Stimulated activated CD8-positive, alpha-beta memory T cell treated with anti-CD3 and anti-CD28 coated beads, Interleukin-12 subunit alpha, Interleukin-12 subunit beta, amount 100 ng/mL, for 4 hours (primary cell): ENCODE data around the gene DISP3.

Experiments used
- DNase-seq: peaks from one replicate; pipeline ENCODE4 v3.0.0-alpha.2; 2020; ENCODE audit warnings: low read depth

The DISP3 gene

DNA sequence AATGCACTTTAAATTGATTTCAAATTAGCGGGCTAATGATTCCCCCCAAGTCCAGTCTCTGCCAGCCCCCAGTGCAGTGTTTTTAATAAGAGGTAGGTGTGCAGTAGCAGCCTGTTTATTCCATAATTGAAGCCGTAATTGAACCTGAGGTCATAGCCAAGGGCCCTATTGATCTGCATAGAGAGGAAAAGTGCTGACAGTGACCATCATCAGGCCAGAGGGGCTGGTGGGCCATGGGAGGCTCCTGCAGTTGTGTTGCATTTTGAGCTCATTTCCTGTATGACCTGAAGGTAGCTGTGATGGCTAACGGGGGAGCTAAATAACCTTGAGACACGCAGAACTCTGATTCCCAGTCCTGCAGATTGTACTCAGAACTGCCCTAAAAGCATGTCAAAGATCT, 67.5 kb downstream of the DISP3 start:
- DNase-seq, result no peak

DNA sequence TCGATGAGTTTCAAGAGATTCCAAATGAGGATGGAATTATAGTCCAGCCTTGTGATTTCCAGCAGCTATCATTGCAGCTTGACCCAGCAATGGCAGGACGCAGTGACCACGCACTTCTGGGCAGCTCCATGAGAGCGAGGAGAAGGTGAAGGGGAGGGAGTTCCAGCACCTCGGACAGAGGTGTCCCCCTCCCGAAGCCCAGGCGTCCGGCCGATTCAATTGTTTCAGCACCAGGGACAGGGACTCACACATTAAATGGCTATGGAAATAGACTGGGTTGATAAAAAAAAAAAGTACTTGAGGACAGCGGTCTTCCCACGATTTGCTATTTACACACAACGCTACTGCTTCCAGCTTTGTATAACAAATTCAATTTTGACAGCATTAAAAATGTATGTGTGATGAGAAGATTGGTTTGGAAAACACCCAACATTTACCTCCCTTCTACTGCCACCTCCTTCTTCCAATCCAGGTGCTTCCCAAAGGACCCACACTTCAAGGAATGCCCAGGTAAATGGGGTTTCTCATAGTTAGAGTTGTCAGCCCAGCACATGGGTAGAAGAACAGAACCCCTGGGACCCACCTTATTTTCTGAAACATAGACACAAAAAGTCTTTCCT, 71.8 kb downstream of the DISP3 start:
- DNase-seq, result no peak

DNA sequence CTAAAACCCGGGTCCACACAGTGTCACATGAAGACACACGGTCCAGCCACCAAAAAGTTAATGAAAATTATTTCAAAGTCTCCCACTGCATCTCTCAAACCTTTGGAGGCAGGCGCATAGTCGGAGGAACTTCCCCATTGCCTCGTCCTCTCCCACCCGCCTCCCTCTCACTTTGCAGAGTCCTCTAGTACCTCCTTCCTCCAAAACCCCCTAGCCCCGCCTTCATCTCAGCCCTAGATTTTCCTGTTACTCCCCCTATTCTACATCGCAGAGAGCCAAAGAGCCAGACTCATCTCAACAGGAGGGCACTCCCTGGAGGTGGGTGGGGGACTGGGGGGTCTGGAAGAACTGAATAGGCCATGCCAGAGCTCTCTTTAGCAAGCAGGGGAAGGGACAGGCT, 79.3 kb downstream of the DISP3 start:
- no peak for DNase-seq

DNA sequence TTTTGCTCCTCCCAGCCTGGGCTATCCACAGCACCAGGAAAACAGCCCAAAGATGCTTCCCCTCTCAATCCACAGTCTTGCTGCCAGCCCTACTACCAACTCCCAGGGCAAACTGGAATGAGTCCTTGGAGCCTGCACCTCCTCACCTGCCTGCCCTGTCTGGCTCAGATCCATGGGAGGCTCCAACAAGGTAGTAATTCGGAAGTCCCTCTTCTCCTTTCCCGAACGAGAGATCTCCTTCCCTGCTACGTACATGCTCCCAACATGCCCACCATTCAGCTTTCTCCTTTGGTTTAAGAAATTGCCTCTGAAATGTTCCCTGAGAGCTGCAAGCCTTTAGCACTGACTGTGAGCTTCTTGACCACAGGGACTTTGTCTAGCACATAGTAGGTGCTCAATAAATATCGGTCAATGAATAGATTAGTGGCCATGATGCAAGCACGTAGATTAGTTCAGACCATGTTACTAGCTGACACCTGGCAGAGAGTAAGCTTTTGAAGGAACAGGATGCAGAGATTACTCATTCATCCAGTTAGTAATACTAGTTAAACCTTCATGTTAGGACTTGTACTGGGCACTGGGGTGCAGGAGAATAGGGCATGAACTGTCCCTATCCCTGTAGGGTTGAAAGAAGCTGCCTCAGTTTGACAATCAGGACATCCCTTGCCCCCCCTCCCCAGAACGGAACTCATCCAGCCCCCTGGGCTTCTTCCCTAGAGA, 80.1 kb downstream of the DISP3 start:
- no peak for DNase-seq

DNA sequence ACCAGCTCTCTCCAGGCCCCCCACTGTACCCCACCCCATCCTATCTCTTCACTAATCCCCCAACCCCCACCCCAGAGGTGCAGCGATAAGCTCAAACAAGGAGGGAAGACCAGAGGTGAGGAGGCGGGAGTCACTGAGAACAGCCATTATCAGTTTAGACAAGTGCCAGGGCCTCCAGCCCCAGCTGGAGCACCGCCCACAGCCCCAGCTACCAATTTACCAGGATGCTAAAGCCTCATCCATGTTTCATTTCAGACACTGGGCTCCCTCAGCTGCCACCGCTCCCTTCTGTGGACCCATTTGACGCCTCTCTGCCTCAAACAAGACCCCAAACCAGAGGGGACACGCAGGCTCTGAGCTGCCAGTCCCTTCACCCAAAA, 80.6 kb downstream of the DISP3 start:
- DNase-seq, result no peak

DNA sequence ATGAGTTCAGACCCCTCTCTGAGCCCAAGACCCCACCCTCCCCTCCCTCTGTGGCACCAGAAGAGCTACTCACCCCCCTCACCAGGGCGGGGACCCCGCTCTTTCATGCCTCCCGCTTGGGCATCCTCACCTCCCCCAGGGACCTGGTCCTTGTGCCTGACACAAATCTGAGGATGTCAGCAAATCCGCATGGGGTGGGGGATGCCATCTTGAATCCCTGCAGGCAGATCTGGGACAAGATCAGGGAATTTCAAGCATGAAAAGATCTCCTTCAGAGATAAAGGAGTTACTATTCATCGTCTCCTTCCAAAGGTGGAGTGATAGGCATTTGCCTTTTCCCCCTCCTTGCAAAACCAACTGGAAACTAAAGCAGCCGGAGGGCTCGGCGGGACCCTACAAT, 81.1 kb downstream of the DISP3 start:
- DNase-seq, result no peak

DNA sequence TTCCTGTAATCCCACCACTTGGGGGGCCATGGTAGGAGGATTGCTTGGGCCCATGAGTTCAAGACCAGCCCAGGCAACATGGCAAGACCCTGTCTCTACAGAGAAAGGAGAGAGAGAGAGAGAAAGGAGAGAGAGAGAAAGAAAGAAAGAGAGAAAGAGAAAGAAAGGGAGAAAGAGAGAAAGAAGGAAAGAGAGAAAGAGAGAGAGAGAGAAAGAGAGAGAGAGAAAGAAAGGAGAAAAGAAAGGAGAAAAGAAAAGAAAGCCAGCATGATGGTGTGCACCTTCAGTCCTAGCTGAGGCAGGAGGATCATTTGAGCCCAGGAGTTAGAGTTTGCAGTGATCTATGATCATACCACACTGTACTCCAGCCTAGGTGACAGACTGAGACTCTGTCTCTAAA, 82.8 kb downstream of the DISP3 start:
- DNase-seq, result no peak

DNA sequence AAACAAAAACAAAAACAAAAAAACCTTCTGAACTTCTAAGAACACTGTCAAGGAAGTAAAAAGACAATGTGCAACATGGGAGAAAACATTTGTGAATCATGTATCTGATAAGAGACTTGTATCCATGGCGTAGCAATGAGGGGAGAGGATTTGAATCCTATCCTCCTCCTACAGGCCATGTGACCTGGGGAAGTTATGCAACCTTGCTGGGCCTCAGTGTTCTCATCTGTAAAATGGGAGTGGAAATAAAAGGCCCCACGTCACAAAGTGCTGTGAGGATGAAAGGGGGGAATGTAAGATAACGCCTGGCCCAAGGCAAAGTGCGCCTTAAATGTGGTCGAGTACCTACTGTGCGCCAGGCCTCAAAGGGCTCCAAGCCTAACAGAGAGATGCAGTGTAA, 83.7 kb downstream of the DISP3 start:
- DNase-seq, result no peak

DNA sequence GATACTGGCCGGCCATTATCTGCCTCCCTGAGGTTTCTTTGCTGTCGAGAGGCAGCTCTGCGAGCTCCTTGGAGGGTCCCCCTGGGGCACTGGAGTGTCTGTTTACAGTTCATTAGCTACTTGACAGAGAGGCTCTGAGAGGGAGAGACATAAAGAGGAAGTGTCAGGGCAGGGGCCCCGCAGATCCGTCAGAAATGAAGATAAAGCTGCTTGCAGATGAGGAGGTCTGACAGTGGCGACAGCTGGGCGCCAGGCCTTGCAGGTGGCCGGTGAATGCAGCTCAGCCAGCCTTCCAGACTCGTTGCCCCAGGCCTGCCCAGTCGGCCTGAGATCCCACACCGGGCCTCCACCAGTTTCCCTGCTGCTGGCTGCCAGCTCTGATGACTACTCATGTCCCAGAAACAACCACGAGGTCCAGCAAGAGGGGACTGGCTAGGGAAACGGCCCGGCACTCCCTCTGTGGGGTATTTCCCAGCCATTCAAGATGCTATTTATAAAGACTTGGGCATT, 84.7 kb downstream of the DISP3 start:
- DNase-seq, result no peak

DNA sequence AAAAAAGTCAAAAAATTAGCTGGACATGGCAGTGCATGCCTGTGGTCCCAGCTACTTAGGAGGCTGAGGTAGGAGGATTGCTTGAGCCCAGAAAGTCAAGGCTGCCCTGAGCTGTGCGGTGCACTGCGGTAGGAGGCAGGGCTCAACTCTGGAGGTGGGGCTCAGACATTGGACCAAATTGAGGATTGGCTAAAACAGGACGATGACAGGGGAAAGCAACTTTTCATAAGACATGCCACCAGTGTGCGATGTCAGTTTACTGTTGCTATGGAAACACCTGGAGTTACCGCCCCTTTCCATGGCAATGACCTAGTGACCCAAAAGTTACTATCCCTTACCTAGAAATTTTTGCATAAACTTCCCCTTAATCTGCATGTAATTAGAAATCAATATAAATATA, 85.3 kb downstream of the DISP3 start:
- DNase-seq, result no peak

DNA sequence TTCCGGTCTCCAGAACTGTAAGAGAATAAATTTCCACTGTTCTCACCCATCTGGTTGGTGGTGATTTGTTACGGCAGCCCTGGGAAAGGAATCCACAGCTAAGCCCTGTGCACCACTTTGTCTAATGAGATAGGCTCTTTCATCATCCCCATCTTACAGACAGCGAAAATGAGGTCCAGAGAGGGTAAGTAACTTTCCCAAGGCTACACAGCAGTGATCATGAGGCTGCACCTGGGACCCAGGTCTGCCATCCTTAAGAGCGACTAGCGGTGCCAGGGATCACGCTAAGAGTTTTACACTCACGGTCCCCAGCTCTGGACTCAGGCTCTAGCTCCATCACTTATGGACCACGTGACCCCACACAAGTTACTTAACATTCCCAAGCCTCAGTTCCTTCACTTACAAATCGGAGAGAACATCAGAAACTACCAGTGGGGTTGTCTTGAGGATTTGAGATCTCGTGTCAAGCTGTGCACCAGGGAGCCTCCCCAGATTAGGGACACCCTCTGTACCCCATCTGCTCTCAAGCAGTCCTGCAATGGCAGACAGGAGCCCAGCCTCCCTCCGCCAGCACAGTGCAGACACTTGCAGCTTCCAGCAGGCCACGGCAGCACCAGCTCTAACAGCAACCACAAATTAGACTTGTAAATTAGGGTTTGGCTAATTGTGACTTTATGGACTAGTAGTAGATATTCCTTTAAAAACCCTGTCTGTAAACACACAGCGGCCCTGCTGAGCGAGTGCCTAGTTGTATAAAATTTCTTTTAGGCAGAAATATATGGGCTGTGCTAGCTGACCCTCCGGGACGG, 87.3 kb downstream of the DISP3 start:
- no peak for DNase-seq

DNA sequence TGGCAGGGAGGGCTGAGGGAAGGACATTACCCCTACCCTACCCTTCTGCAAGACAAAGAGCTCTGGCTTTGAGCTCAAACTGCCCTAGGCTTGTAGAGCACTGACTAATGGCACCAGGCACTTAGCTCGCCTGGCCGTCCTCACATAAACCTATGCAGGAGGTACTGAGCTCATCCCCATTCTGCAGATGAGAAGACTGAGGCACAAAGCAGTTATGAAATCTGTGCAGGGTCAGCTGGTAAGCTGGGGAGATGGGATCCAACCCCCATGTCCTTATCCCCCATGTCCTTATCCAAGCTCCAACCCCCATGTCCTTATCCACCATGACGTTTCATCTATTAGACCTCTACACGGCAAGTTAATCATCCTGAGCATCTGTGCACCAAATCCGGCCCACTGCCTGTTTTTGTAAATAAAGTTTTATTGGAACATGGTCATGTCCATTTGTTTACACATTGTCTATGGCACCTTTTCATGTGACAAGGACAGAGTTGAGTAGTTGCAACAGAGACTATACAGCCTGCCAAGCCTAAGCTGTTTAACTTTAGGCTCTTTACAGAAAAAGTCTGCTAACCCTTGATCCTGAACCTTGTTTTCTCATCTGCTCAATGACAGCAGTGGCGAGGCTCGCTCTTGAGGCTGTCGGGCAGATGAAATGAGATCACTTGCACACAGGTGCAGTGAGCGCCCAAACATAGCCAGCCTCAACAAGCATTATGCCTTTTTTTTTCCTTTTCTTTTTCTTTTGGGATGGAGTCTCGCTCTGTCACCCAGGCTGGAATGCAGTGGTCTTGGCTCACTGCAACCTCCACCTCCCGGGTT, 88.5 kb downstream of the DISP3 start:
- DNase-seq, result no peak

DNA sequence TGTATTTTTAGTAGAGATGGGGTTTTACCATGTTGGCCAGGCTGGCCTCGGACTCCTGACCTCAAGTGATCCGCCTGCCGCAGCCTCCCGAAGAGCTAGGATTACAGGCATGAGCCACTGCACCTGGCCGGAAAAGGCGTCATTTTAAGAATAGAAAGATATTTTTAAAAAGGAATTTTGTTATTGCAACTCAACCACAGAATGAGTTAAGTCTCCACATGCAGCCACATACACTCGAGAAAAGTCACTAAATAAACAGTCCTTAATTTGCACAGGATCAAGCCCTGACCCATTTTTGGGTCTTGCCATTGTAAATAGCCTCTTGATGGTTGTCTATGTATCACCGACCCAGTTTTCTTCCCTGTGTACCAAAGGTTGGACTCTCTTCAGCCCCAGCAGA, 89.7 kb downstream of the DISP3 start:
- no peak for DNase-seq

DNA sequence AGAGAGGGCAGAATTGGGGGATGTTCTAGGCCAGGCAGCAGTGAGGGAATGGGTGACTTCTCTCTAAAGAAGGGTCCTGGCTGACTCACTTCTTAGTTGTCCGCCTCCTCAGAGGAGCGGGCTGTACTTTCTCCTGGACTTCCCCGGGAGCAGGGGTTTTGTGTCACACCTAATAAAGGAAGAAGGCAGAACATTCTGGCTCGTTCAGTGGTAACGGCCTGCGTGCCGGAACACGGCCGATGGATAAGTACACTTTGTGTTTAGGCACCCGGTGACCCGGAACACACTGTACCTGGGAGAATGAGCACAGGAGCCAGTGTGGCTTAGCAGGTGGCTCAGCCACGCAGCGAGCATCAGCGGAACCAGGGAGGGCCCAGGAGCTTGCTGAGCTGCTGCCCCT, 90.6 kb downstream of the DISP3 start:
- no peak for DNase-seq

DNA sequence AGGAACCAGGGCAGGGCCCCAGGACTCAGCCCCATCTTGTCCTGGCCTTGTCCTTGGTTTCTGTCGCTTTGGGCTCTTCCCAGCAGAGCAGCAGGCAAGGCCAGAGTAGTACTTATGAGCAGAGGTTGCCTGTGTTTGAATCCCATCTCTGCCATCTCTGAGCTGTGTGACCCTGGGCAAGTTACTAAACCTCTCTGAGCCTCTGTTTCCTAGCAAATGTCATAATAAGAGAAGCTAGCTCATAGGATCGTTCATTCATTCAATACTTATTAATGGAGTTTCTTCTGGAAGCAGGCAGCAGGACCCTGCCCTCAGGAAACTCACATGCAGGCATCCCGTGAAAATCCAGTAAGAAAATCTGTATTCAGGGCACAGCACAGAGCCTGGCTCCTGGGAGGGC, 91.0 kb downstream of the DISP3 start:
- no peak for DNase-seq

DNA sequence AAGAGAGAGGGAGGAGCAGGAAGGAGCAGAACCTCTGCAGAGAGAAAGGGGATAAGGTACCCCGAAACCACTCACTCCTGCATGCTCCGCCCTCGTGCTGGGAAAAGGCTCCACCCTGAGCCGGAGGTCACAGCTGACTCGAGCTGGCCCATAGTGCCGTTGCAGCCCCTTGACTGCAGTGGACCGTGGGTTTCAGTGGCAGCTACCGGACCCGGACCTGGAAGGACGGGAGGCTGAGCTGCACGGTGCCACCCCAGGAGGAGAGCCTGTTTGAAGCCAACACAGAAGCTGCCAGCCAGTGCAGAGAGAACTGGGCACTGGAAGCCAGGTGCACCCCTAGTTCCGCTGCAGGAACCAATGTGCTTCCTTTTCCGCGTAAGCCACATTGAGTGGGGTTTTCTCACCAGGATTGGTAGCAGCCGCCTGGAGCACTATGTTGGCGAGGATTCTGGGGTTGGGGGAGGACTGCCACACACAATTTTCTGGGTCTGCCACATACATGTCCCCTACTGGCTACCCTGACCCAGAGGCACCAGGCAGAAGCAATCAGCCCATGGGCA, 91.9 kb downstream of the DISP3 start:
- no peak for DNase-seq

DNA sequence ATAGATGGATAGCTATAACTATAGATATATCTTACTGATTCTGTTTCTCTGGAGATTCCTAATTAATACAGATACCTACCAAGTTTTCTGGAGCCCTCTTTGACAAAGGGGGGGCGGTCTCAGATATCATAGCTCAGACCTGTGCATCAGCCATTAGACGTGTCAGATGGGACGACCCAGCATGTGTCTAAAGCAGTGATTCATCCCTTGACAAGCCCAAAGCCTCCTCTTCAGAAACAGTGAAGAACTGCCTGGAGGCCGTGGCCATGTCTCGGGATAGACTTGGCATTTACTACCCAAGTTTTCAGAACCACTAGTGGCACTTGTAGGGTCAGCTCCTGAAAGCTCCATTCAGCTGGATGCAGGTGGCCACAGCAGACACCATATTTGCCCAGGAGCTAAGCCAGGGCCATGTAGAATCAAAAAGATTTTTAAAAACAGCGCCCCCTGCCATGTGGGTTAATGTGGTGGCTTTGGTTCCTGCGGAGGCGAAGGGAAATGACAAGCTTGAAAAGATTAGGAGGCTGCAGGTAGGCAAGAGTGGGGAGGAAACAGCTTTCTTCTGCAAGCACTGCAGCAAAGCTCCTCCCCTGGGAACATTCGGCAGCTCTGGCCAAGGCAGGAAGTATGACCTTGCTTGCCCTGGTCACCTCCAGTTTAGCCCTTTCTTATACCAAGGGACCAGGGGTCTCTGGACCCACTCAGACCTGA, 93.1 kb downstream of the DISP3 start:
- no peak for DNase-seq

DNA sequence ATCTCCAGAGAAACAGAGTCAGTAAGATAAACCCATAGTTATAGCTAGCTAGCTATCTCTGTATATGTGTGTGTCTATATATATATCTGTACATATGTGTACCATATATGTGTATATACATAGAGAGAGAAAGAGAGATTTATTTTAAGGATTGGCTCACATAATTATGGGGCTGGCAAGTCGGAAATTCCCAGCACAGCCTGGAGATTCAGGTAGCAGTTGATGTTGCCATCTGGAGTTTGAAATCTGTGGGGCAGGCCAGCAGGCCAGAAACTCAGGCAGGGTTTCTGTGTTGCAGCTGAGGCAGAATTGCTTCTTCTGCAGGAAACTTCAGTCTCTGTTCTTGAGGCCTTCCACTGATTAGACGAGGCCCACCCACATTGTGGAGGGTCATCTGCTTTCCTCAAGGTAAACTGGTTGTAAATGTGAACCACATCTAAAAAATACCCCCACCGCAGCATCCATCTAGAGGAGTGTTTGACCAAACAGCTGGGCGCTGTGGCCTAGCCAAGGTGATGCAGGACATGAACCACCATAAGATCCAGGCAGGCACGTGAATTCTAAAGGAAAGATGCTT, 94.2 kb downstream of the DISP3 start:
- no peak for DNase-seq

DNA sequence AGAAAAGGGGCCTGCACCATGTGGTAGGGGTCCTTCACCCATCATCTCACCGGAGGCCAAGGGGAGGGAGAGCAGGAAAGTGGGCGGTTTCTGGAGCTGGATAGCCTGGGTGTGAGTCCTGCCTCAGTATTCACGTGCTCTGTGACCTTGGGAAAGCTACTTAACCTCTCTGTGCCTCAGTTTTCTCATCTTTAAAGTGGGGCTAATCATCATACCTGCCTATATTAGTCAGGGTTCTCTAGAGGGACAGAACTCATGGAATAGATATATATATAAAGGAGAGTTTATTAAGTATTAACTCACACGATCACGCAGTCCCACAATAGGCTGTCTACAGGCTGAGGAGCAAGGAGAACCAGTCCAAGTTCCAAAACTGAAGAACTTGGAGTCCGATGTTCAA, 96.6 kb downstream of the DISP3 start:
- no peak for DNase-seq

DNA sequence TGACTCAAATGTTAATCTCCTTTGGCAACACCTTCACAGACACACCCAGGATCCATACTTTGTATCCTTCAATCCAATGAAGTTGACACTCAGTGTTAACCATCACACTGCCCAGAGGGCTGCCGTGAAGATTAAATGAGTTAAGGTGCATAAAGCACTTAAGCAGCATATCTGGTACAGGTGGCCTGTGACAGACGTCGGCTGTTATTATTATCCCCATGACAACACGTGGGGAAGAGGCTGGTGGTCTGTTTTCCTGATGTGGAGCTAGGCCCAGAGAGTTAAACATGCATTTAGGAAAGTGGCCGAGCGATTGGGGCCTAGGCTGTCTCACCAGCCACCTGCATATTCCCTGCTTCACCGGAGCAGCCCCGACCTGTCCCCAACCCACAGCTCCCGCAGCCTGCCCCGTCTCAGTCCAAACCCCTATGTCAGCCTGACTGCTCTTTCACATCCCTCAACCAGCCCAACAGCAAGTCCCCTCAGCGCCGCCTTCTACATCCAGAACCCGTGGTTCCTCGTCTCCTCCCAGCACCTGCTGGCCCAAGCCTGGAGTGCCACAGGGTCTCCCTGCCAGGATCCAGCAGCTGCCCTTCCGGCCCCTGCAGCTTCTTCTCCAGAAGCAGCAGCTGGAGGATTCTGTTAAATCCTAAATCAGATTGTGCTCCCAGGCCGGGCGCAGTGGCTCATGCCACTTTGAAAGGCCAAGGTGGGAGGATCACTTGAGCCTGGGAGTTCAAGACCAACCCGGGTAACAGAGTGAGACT, 97.3 kb downstream of the DISP3 start:
- DNase-seq, result no peak
